Peyer's patch (tissue), 4 donors: ENCODE data around the gene SEPTIN10. TPM values are rescaled to one million over a fixed set of nuclear protein-coding genes. Genes with fewer than 3 reads are reported as not detected.

Source experiments
- DNase-seq, 3 donors: peaks; one replicate each; pipeline ENCODE4 v3.0.0-alpha.2; 2017 to 2019
- H3K27ac ChIP-seq, 4 donors: fragments of 200-600 bp; sonication (generic); one replicate each; pipeline ENCODE4 v1.5.1; 2016 to 2019
- H3K27me3 ChIP-seq, 2 donors: fragments of 200-600 bp; sonication (generic); one replicate each; pipeline ENCODE4 v1.5.1; 2019
- H3K36me3 ChIP-seq, 3 donors: fragments of 200-600 bp; sonication (generic); one replicate each; pipeline ENCODE4 v1.5.1; 2016 to 2019
- H3K4me1 ChIP-seq, 4 donors: fragments of 200-600 bp; sonication (generic); one replicate each; pipeline ENCODE4 v1.5.1; 2016 to 2019
- H3K4me3 ChIP-seq, 4 donors: fragments of 200-600 bp; sonication (generic); 1 replicate in 3 of 4; 2 replicates in 1 of 4; pipeline ENCODE4 v1.5.1; 2016 to 2019; ENCODE audit warnings: mild to moderate bottlenecking in 1 of 4
- H3K9me3 ChIP-seq, 4 donors: fragments of 200-600 bp; sonication (generic); one replicate each; pipeline ENCODE4 v1.5.1; 2016 to 2019; ENCODE audit warnings: mild to moderate bottlenecking in 1 of 4
- CTCF ChIP-seq, 6 experiments: fragments of 450-650 bp in 4 of 6; fragments of 200-600 bp in 2 of 6; sonication (generic) in 1 of 6; IDR thresholded peaks; one replicate each; pipeline ENCODE4 v1.5.1; 2017 to 2019; ENCODE audit warnings: antibody characterized with exemption in 6 of 6, mild to moderate bottlenecking in 3 of 6, moderate library complexity in 1 of 6
- POLR2A ChIP-seq, 2 donors: fragments of 450-650 bp; IDR thresholded peaks; one replicate each; pipeline ENCODE4 v1.5.1; 2017; ENCODE audit warnings: antibody characterized with exemption in 2 of 2, mild to moderate bottlenecking in 2 of 2, moderate library complexity in 2 of 2
- total RNA-seq, 4 donors: library from RNA; depleted of rRNA; stranded (reverse); fragments of >200 nt; gene quantifications; one replicate each; pipeline ENCODE4 v1.1.0, GENCODE V29; 2016

The SEPTIN10 gene
- total RNA-seq, 4 donors from 2014 or later, result 22.3 to 55.2 (median 53.1) TPM

- H3K36me3 ChIP-seq, result no peaks in the 10 kb centered on the region
- no peaks in the 10 kb centered on the region for H3K4me1 ChIP-seq
- DNase-seq, result no peak
- H3K27me3 ChIP-seq, result no peaks in the 10 kb centered on the region
- TF ChIP-seq POLR2A (IDR thresholded peaks at IDR 0.05) (no peak), CTCF (IDR thresholded peaks at IDR 0.05) (no peak)
- no peak overlapping the region for H3K4me3 ChIP-seq
- H3K27ac ChIP-seq, result no peak overlapping the region
- no peaks in the 10 kb centered on the region for H3K9me3 ChIP-seq
These were observed 78.4 kb downstream of the SEPTIN10 start for GRCh38 chr2:109535217-109535946.

- Histone ChIP-seq H3K4me1 (no peaks in the 10 kb centered on the region), H3K9me3 (no peaks in the 10 kb centered on the region), H3K4me3 (no peak overlapping the region), H3K27ac (no peak overlapping the region), H3K27me3 (no peaks in the 10 kb centered on the region), H3K36me3 (no peaks in the 10 kb centered on the region)
- TF ChIP-seq POLR2A (IDR thresholded peaks at IDR 0.05), result no peak
- no peak for TF ChIP-seq CTCF (IDR thresholded peaks at IDR 0.05)
- no peak for DNase-seq
These were observed 79.9 kb downstream of the SEPTIN10 start for GRCh38 chr2:109533823-109534222.

DNA sequence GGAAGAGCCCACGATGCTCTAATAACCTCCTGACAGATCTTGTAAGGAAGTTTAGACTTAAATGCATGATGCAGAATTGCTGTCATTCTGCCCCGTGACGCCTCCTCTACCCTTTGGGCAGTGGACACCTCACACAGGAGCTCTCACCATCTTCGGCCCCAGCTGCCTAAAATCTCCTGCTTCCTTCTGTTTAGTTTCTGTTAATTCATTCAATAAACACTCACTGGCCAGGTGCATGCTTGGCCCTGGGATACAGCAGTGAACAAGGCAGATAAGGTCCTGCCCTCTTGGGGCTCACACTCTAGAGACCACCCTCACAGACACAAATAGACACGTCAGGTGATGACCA, 81.1 kb downstream of the SEPTIN10 start:
- DNase-seq, result no peak
- Histone ChIP-seq H3K4me3 (no peak overlapping the region), H3K36me3 (no peaks in the 10 kb centered on the region), H3K27me3 (no peaks in the 10 kb centered on the region), H3K9me3 (no peaks in the 10 kb centered on the region), H3K4me1 (no peaks in the 10 kb centered on the region), H3K27ac (no peak overlapping the region)
- TF ChIP-seq POLR2A (IDR thresholded peaks at IDR 0.05), result no peak
- no peak for TF ChIP-seq CTCF (IDR thresholded peaks at IDR 0.05)

DNA sequence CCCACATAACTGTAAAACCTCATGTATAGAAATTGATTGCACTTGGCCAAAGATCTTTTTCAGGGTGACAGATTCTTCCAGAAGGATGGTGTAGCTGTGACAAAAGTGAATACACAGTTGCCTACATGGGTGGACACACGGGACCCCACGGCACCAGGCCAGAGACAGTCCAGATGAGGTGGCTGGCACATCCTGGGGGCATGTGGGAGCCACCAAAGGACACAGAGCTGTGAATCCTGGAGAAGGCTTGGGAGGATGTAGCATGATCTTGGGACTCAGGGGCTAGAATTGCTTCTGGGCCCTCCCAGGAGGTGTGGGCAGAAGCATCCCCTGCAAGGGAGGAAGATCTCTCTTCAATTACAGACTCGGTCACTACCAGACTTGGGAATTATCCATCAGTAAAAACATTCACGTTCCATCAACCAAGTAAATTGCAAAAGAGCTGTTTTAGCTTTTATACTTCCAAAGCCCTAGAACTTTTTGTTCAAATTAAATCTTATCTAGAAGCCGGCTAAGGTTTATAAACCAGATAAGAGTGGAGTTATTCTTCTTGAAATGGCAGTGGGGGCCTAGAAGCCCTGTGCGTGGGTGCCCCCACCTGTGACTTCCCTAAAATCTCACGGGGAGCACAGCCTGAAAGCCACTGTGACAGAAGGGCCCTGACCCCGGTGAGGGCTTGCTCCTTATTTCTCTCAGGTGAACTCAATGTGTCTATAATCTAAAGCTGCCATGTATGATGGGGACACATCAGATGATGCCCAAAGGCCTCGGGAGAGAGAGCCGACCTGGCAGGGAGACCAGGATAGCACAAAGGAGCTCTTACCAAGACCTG, 81.7 kb downstream of the SEPTIN10 start:
- H3K9me3 ChIP-seq, result no peaks in the 10 kb centered on the region
- TF ChIP-seq CTCF (IDR thresholded peaks at IDR 0.05), result no peak
- TF ChIP-seq POLR2A (IDR thresholded peaks at IDR 0.05), result no peak
- no peak for DNase-seq

GRCh38 chr2:109531221-109531620, 82.5 kb downstream of the SEPTIN10 start:
- Histone ChIP-seq H3K27ac (no peak overlapping the region), H3K4me1 (no peaks in the 10 kb centered on the region), H3K4me3 (no peak overlapping the region), H3K27me3 (no peaks in the 10 kb centered on the region), H3K36me3 (no peaks in the 10 kb centered on the region), H3K9me3 (no peaks in the 10 kb centered on the region)
- DNase-seq, result peak in 1 of 3 donors; percentile 13
- TF ChIP-seq POLR2A (IDR thresholded peaks at IDR 0.05) (no peak), CTCF (IDR thresholded peaks at IDR 0.05) (no peak)

More for the DNA sequence above, 81.7 kb downstream of the SEPTIN10 start:
- Histone ChIP-seq H3K27me3 (no peaks in the 10 kb centered on the region), H3K4me3 (no peak overlapping the region), H3K4me1 (no peaks in the 10 kb centered on the region), H3K36me3 (no peaks in the 10 kb centered on the region), H3K27ac (no peak overlapping the region)
